Activated naive CD4-positive, alpha-beta T cell treated with anti-CD3 and anti-CD28 coated beads, Interleukin-2, amount 50 U/mL, for 24 hours (primary cell): ENCODE measurements around the gene AP1AR.
"Not testable (repeated sequence)": the region's sequence is repeated elsewhere in the genome, so short reads cannot be mapped to it uniquely, and the experiment has no call there.

ENCODE experiments used
- H3K27ac Mint-ChIP-seq: one replicate; pipeline ENCODE4 v1.8.0; 2021; ENCODE audit warnings: mild to moderate bottlenecking, mixed read lengths
- H3K27me3 Mint-ChIP-seq: one replicate; pipeline ENCODE4 v1.8.0; 2021; ENCODE audit warnings: mixed read lengths
- H3K36me3 Mint-ChIP-seq: one replicate; pipeline ENCODE4 v1.8.0; 2021; ENCODE audit warnings: mixed read lengths
- H3K4me1 Mint-ChIP-seq: one replicate; pipeline ENCODE4 v1.8.0; 2021; ENCODE audit warnings: mixed read lengths
- H3K4me3 Mint-ChIP-seq: one replicate; pipeline ENCODE4 v1.8.0; 2021; ENCODE audit warnings: mild to moderate bottlenecking, mixed read lengths
- H3K9me3 Mint-ChIP-seq: one replicate; pipeline ENCODE4 v1.8.0; 2021; ENCODE audit warnings: mixed read lengths

AP1AR gene

GRCh38 chr4:112231779-112232713 lies at the start of gene AP1AR:
AP1AR (plus strand) TSS chr4:112231787; CDS start chr4:112232092, 305 bp downstream.
- Mint-ChIP-seq H3K36me3 (peaks cover 5% of the 10 kb centered on the region), H3K27me3 (no peaks in the 10 kb centered on the region), H3K27ac (peak within 1 kb of the TSS; percentile 99), H3K9me3 (no peaks in the 10 kb centered on the region), H3K4me1 (peaks cover 38% of the 10 kb centered on the region), H3K4me3 (peak within 1 kb of the TSS; percentile 99)

GRCh38 chr4:112182604-112183003 lies 49.0 kb upstream of the AP1AR start:
- Mint-ChIP-seq H3K9me3 (no peaks in the 10 kb centered on the region), H3K27ac (peak overlapping the region; percentile 89), H3K4me3 (no peak overlapping the region)

GRCh38 chr4:112183252-112183651 lies 48.3 kb upstream of the AP1AR start:
- Mint-ChIP-seq H3K4me1 (peaks cover 42% of the 10 kb centered on the region), H3K27me3 (no peaks in the 10 kb centered on the region), H3K36me3 (peaks cover 8% of the 10 kb centered on the region), H3K9me3 (no peaks in the 10 kb centered on the region), H3K27ac (peak overlapping the region; percentile 55), H3K4me3 (no peak overlapping the region)

More at GRCh38 chr4:112182604-112183003, 49.0 kb upstream of the AP1AR start:
- peaks cover 8% of the 10 kb centered on the region for H3K36me3 Mint-ChIP-seq
- no peaks in the 10 kb centered on the region for H3K27me3 Mint-ChIP-seq
- H3K4me1 Mint-ChIP-seq = peaks cover 42% of the 10 kb centered on the region

GRCh38 chr4:112184438-112184837 lies 47.1 kb upstream of the AP1AR start:
- no peaks in the 10 kb centered on the region for H3K27me3 Mint-ChIP-seq
- H3K9me3 Mint-ChIP-seq = no peaks in the 10 kb centered on the region
- no peak overlapping the region for H3K4me3 Mint-ChIP-seq
- no peak overlapping the region for H3K27ac Mint-ChIP-seq
- peaks cover 4% of the 10 kb centered on the region for H3K36me3 Mint-ChIP-seq
- peaks cover 36% of the 10 kb centered on the region for H3K4me1 Mint-ChIP-seq

- Mint-ChIP-seq H3K27ac (no peak overlapping the region), H3K4me1 (peaks cover 36% of the 10 kb centered on the region), H3K4me3 (no peak overlapping the region), H3K36me3 (peaks cover 6% of the 10 kb centered on the region), H3K9me3 (no peaks in the 10 kb centered on the region), H3K27me3 (no peaks in the 10 kb centered on the region)
Observed at GRCh38 chr4:112185334-112185733, 46.3 kb upstream of the AP1AR start.

- Mint-ChIP-seq H3K4me3 (no peak overlapping the region), H3K27me3 (no peaks in the 10 kb centered on the region), H3K4me1 (peaks cover 31% of the 10 kb centered on the region), H3K27ac (no peak overlapping the region), H3K9me3 (no peaks in the 10 kb centered on the region), H3K36me3 (peaks cover 6% of the 10 kb centered on the region)
Observed at GRCh38 chr4:112185740-112186670, 45.6 kb upstream of the AP1AR start.

- H3K9me3 Mint-ChIP-seq = no peaks in the 10 kb centered on the region
- H3K36me3 Mint-ChIP-seq = peaks cover 4% of the 10 kb centered on the region
- no peak overlapping the region for H3K4me3 Mint-ChIP-seq
- H3K27ac Mint-ChIP-seq = no peak overlapping the region
- H3K27me3 Mint-ChIP-seq = no peaks in the 10 kb centered on the region
- H3K4me1 Mint-ChIP-seq = no peaks in the 10 kb centered on the region
Observed at GRCh38 chr4:112189754-112190153, 41.8 kb upstream of the AP1AR start.

GRCh38 chr4:112190684-112191083 lies 40.9 kb upstream of the AP1AR start:
- H3K36me3 Mint-ChIP-seq = peaks cover 7% of the 10 kb centered on the region
- H3K9me3 Mint-ChIP-seq = no peaks in the 10 kb centered on the region
- H3K27me3 Mint-ChIP-seq = no peaks in the 10 kb centered on the region
- no peak overlapping the region for H3K4me3 Mint-ChIP-seq
- H3K27ac Mint-ChIP-seq = no peak overlapping the region
- no peaks in the 10 kb centered on the region for H3K4me1 Mint-ChIP-seq

GRCh38 chr4:112196461-112196860 lies 35.1 kb upstream of the AP1AR start:
- Mint-ChIP-seq H3K4me3 (no peak overlapping the region), H3K9me3 (no peaks in the 10 kb centered on the region), H3K36me3 (peaks cover 3% of the 10 kb centered on the region), H3K27ac (no peak overlapping the region), H3K27me3 (no peaks in the 10 kb centered on the region), H3K4me1 (peaks cover 16% of the 10 kb centered on the region)

GRCh38 chr4:112199041-112199440 lies 32.5 kb upstream of the AP1AR start:
- Mint-ChIP-seq H3K27ac (peak overlapping the region; percentile 46), H3K4me1 (peaks cover 16% of the 10 kb centered on the region), H3K9me3 (no peaks in the 10 kb centered on the region), H3K4me3 (no peak overlapping the region), H3K27me3 (no peaks in the 10 kb centered on the region), H3K36me3 (peaks cover 3% of the 10 kb centered on the region)

- H3K27me3 Mint-ChIP-seq = no peaks in the 10 kb centered on the region
- no peak overlapping the region for H3K27ac Mint-ChIP-seq
- H3K36me3 Mint-ChIP-seq = no peaks in the 10 kb centered on the region
- H3K4me1 Mint-ChIP-seq = peaks cover 16% of the 10 kb centered on the region
- H3K4me3 Mint-ChIP-seq = no peak overlapping the region
- no peaks in the 10 kb centered on the region for H3K9me3 Mint-ChIP-seq
Observed at GRCh38 chr4:112201915-112202505, 29.6 kb upstream of the AP1AR start.

- no peaks in the 10 kb centered on the region for H3K27me3 Mint-ChIP-seq
Observed at GRCh38 chr4:112203593-112203992, 28.0 kb upstream of the AP1AR start.

GRCh38 chr4:112206431-112206830 lies 25.2 kb upstream of the AP1AR start:
- no peaks in the 10 kb centered on the region for H3K9me3 Mint-ChIP-seq
- no peak overlapping the region for H3K27ac Mint-ChIP-seq
- H3K4me3 Mint-ChIP-seq = no peak overlapping the region
- no peaks in the 10 kb centered on the region for H3K27me3 Mint-ChIP-seq
- no peaks in the 10 kb centered on the region for H3K36me3 Mint-ChIP-seq
- H3K4me1 Mint-ChIP-seq = no peaks in the 10 kb centered on the region

More at GRCh38 chr4:112203593-112203992, 28.0 kb upstream of the AP1AR start:
- H3K9me3 Mint-ChIP-seq = no peaks in the 10 kb centered on the region
- no peak overlapping the region for H3K4me3 Mint-ChIP-seq
- peaks cover 16% of the 10 kb centered on the region for H3K4me1 Mint-ChIP-seq
- no peak overlapping the region for H3K27ac Mint-ChIP-seq
- no peaks in the 10 kb centered on the region for H3K36me3 Mint-ChIP-seq

GRCh38 chr4:112208137-112209095 lies 23.2 kb upstream of the AP1AR start:
- not testable (repeated sequence) for H3K27me3 Mint-ChIP-seq, H3K36me3 Mint-ChIP-seq, H3K4me1 Mint-ChIP-seq, H3K4me3 Mint-ChIP-seq, H3K27ac Mint-ChIP-seq, H3K9me3 Mint-ChIP-seq
